Kidney (tissue), 14 donors: ENCODE measurements around the gene IMMP2L. TPM values are rescaled to one million over a fixed set of nuclear protein-coding genes. Genes with fewer than 3 reads are reported as not detected.

Experiments
- DNase-seq, 5 donors: peaks; one replicate each; pipeline ENCODE4 v3.0.0-alpha.2; 2013 to 2020
- FAIRE-seq: peaks from 2 replicates; lab custom pipeline; 2012; peaks lifted over from hg19 to GRCh38; lab: Jason Lieb, UNC
- H3K27ac ChIP-seq, 2 donors: one replicate each; pipeline ENCODE4 v1.7.0; 2013; ENCODE audit warnings: low read depth in 2 of 2, low read length in 2 of 2, inconsistent platforms in 1 of 2
- H3K27me3 ChIP-seq: one replicate; pipeline ENCODE4 v1.7.1; 2013; ENCODE audit warnings: low read length, inconsistent platforms; ENCODE audit not compliant: control insufficient read depth, insufficient read depth
- H3K36me3 ChIP-seq, 3 donors: one replicate each; pipeline versions ENCODE4 v1.7.0 to v1.7.1; 2013; ENCODE audit warnings: low read length in 3 of 3, control low read depth in 1 of 3, inconsistent platforms in 1 of 3; ENCODE audit not compliant: insufficient read depth in 3 of 3, control insufficient read depth in 2 of 3
- H3K4me1 ChIP-seq, 3 donors: one replicate each; pipeline versions ENCODE4 v1.7.0 to v1.7.1; 2013; ENCODE audit warnings: low read length in 3 of 3, inconsistent platforms in 1 of 3, low read depth in 1 of 3; ENCODE audit not compliant: control insufficient read depth in 2 of 3, insufficient read depth in 2 of 3
- H3K4me3 ChIP-seq, 3 donors: one replicate each; pipeline versions ENCODE4 v1.7.0 to v1.8.1; 2013; ENCODE audit warnings: low read length in 3 of 3, control low read depth in 1 of 3, inconsistent platforms in 1 of 3
- H3K9ac ChIP-seq, 3 donors: one replicate each; pipeline versions ENCODE4 v1.7.0 to v1.7.1; 2013; ENCODE audit warnings: low read length in 3 of 3, control low read depth in 1 of 3, inconsistent platforms in 1 of 3
- H3K9me3 ChIP-seq, 3 donors: one replicate each; pipeline versions ENCODE4 v1.7.0 to v1.7.1; 2013; ENCODE audit warnings: low read length in 3 of 3, control low read depth in 1 of 3, inconsistent platforms in 1 of 3; ENCODE audit not compliant: control insufficient read depth in 2 of 3, insufficient read depth in 1 of 3
- intact Hi-C: fragments of 100-400 bp; cut with DNase I; formaldehyde crosslinking; loops from one replicate; pipeline ENCODE4 v1.11.1; 2022
- polyA plus RNA-seq: library from polyadenylated mRNA; stranded (reverse); fragments of 350-450 nt; fragmentation: Illumina TruSeq; extraction: RNeasy Lipid Tissue Mini Kit (QIAGEN cat#74804); gene quantifications from one replicate; pipeline ENCODE4 v1.2.3, GENCODE V29; 2014; ENCODE audit warnings: low read depth, low replicate concordance; ENCODE audit not compliant: insufficient read depth
- total RNA-seq: library from RNA; stranded (reverse); fragmentation: NEBNext Ultra II Directional; extraction: Animal tissue kit (Norgen Biotek cat#: 25700); gene quantifications from one replicate; pipeline ENCODE4 v1.2.1, GENCODE V29; 2021
- TF ChIP-seq, protein P1 (sequence below): IDR thresholded peaks from 3 replicates; pipeline ENCODE4 v1.5.1; 2012; ENCODE audit warnings: mild to moderate bottlenecking, moderate library complexity, borderline replicate concordance; ENCODE audit not compliant: insufficient read depth; ENCODE audit errors: extremely low read depth
- donor health status: control.
- donor health status: control.
- donor health status: control.
- donor health status: control.
- donor health status: control.
- donor health status: DM: yes; HTN: yes; CAD: no.
- donor health status: Normal renal cell carcinoma (clear cell type).

The IMMP2L gene
- total and polyA plus RNA-seq, 2 donors from 2014 or later: 46.4 to 52.1 TPM

DNA sequence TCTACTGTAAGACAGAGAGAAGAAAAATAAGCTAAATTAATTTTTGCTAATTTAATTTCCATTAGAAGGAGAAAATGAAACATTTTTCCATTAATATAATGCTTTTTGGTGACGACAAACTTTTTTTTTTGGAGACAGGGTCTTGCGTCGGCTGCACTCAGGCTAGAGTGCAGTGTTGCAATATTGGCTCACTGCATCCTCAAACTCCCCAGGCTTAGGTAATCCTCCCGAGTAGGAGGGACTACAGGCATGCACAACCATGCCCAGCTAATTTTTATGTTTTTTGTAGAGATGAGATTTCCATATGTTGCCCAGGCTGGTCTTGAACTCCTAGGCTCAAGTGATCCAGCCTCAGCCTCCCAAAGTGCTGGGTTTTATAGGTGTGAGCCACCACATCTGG, 701.1 kb downstream of the IMMP2L start:
- intact Hi-C loops: no loop called here
- no peak overlapping the region for H3K9ac ChIP-seq
- no peaks in the 10 kb centered on the region for H3K9me3 ChIP-seq
- TF ChIP-seq, protein P1, sequence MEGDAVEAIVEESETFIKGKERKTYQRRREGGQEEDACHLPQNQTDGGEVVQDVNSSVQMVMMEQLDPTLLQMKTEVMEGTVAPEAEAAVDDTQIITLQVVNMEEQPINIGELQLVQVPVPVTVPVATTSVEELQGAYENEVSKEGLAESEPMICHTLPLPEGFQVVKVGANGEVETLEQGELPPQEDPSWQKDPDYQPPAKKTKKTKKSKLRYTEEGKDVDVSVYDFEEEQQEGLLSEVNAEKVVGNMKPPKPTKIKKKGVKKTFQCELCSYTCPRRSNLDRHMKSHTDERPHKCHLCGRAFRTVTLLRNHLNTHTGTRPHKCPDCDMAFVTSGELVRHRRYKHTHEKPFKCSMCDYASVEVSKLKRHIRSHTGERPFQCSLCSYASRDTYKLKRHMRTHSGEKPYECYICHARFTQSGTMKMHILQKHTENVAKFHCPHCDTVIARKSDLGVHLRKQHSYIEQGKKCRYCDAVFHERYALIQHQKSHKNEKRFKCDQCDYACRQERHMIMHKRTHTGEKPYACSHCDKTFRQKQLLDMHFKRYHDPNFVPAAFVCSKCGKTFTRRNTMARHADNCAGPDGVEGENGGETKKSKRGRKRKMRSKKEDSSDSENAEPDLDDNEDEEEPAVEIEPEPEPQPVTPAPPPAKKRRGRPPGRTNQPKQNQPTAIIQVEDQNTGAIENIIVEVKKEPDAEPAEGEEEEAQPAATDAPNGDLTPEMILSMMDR: no peak
- no peaks in the 10 kb centered on the region for H3K36me3 ChIP-seq
- no peak overlapping the region for H3K27ac ChIP-seq
- FAIRE-seq (no peak), DNase-seq (no peak)
- no peaks in the 10 kb centered on the region for H3K27me3 ChIP-seq
- H3K4me1 ChIP-seq: no peaks in the 10 kb centered on the region
- no peak overlapping the region for H3K4me3 ChIP-seq

DNA sequence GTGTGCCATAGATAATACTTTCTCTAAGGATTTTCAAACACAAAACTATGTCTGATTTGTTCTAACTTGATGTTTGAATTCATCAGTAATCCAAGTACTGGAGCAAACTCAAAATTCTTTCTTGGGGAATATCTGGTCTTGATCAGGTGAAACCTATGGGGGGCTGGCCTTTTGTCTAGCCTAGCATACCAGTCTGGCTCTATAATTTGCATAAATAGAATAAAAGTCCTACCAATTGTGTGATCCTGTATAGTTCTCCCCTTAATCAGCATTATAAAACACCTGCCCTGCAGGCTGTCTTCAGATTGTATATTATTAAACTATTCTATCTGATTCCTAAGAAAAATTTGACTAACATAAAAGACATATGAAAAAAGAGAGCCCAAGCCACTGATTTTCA, 705.2 kb downstream of the IMMP2L start:
- intact Hi-C loops: no loop called here
- no peak for FAIRE-seq
- H3K9ac ChIP-seq: no peak overlapping the region

DNA sequence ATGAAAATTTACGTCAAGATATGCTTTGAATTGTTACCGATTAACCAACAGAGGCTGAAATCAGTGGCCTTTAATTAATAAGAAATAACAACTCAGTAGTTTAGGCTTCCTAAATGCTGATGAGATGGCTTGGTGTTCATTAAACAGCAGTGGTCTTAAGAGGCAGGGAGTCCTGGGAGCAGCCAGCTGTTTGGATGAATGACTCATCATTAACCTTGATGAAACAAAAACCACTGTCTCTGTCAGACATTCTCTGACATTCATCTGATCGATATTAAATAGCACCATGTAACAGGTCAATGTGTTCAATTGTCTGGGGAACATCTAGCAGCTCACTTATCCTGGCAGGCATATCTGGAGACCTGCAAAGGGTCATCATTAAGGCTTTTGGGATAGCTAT, 705.6 kb downstream of the IMMP2L start:
- no peak overlapping the region for H3K27ac ChIP-seq
- H3K9ac ChIP-seq: no peak overlapping the region
- H3K9me3 ChIP-seq: no peaks in the 10 kb centered on the region
- DNase-seq: no peak
- no peaks in the 10 kb centered on the region for H3K4me1 ChIP-seq
- no peak for FAIRE-seq
- no peak overlapping the region for H3K4me3 ChIP-seq
- no peaks in the 10 kb centered on the region for H3K27me3 ChIP-seq
- H3K36me3 ChIP-seq: no peaks in the 10 kb centered on the region
- TF ChIP-seq, protein P1: no peak
- intact Hi-C loops: no loop called here

More for the DNA sequence above, 705.2 kb downstream of the IMMP2L start:
- Histone ChIP-seq H3K27me3 (no peaks in the 10 kb centered on the region), H3K27ac (no peak overlapping the region), H3K4me3 (no peak overlapping the region), H3K4me1 (no peaks in the 10 kb centered on the region), H3K36me3 (no peaks in the 10 kb centered on the region), H3K9me3 (no peaks in the 10 kb centered on the region)
- TF ChIP-seq, protein P1: no peak
- DNase-seq: no peak

DNA sequence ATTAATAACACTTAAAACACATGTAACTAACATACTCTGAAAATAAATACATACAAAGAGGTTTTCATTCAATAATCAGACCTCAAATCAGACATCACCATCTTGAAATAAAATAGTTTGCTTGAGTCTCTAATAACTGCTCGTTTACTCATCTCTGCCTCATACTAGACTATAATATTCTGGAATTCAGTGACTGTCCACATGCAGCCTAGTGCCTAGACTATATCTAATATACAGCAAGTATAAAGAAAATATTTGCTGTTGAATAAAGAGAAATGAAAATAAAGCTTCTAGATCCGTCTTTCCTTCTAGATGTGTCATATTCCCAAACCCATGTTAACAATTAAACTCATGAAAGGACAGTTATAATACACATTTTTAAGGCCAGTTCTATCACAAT, 707.6 kb downstream of the IMMP2L start:
- Histone ChIP-seq H3K4me3 (no peak overlapping the region), H3K27me3 (no peaks in the 10 kb centered on the region), H3K9ac (no peak overlapping the region), H3K9me3 (no peaks in the 10 kb centered on the region), H3K27ac (no peak overlapping the region), H3K36me3 (no peaks in the 10 kb centered on the region), H3K4me1 (no peaks in the 10 kb centered on the region)
- no peak for DNase-seq
- no peak for FAIRE-seq
- intact Hi-C loops: no loop called here
- TF ChIP-seq, protein P1: no peak
